ENCODE measurements around the gene LRRFIP1. TPM values are rescaled to one million over a fixed set of nuclear protein-coding genes. Genes with fewer than 3 reads are reported as not detected.

Gene LRRFIP1
- total and polyA plus RNA-seq, 7 donors, result 42.3 to 108 (median 91.9) TPM

DNA sequence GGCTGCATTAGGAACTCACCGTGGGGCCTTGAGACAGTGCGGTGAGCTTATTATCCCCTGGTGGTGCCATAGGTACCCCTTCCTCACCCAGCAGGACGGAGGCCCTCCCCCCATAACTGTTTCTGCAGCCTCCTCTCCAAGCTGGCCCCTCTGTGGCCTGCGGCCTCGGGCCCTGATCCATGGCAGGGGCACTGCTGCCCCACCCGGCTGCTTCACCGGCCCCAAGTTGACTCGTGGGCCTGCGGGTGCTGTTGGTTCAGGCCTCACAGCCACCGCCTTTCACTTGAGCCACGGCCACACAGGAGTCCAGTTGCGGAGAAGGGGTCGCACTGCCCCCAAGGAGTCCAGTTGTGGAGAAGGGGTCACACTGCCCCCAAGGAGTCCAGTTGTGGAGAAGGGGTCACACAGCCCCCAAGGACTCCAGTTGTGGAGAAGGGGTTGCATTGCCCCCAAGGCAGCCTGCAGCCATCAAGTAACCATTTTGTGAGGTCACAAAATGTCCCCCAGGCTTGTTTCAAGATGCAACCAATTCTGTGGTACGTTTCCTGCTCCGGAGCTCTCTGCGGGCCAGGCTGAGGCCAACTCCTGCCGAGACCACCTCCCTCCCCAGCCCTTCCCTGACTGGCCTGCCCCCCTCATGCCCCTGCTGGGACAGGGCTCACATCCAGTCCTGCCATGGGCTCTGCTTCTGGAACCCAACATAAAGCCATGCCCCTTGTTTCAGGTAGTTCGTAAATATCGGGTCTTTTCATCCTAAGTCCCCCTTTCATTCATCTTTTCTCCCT lies 4.6 kb downstream of the LRRFIP1 start:
- Histone ChIP-seq H3K36me3 (ENCODE audit: insufficient read depth in 1 of 2, low read depth in 1 of 2) (no peaks in the 10 kb centered on the region), H3K27me3 (ENCODE audit: insufficient read depth in 3 of 3, low read length in 2 of 3) (no peaks in the 10 kb centered on the region), H3K27ac (peak overlapping the region; percentile 94), H3K9me3 (no peaks in the 10 kb centered on the region), H3K4me1 (peaks cover 67% of the 10 kb centered on the region), H3K4me3 (no peak overlapping the region)
- intact Hi-C loops (cut with DNase I), result no loop called here
- 76 to 81% (median 80%) methylated on average over 19 of the region's 19 CpGs for WGBS, 3 donors
- TF ChIP-seq, protein P1, sequence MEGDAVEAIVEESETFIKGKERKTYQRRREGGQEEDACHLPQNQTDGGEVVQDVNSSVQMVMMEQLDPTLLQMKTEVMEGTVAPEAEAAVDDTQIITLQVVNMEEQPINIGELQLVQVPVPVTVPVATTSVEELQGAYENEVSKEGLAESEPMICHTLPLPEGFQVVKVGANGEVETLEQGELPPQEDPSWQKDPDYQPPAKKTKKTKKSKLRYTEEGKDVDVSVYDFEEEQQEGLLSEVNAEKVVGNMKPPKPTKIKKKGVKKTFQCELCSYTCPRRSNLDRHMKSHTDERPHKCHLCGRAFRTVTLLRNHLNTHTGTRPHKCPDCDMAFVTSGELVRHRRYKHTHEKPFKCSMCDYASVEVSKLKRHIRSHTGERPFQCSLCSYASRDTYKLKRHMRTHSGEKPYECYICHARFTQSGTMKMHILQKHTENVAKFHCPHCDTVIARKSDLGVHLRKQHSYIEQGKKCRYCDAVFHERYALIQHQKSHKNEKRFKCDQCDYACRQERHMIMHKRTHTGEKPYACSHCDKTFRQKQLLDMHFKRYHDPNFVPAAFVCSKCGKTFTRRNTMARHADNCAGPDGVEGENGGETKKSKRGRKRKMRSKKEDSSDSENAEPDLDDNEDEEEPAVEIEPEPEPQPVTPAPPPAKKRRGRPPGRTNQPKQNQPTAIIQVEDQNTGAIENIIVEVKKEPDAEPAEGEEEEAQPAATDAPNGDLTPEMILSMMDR (IDR thresholded peaks at IDR 0.05), result no peak
- no peak for DNase-seq
- no peak for ATAC-seq

DNA sequence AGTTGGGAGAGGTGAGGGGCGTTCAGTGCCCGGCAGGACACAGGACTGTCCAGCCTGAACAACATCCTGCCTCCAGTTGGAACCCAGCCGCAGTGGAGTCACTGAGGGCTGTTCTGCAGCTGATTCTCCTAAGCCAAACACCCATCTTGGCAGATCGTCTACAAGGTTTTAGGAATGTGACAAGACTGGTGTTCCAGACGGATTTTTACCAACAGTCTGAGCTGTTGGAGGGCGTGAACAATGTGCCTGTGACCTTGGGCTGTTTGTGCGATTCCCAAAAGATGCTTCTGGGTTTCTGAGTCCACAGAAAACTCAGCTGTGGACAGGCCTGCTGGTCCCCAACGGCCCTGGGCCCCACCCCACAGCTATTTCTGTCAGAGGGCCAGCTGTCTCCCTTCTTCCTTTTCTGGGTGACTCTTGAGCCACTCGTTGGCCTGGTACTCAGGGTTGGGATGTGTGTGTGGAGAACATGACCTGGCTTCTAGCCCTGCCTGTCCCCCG lies 5.7 kb downstream of the LRRFIP1 start:
- no peak for DNase-seq
- H3K4me3 ChIP-seq, result no peak overlapping the region
- intact Hi-C loops (cut with DNase I), result no loop called here
- peaks cover 77% of the 10 kb centered on the region for H3K4me1 ChIP-seq
- TF ChIP-seq, protein P1 (IDR thresholded peaks at IDR 0.05), result no peak
- 23 to 33% (median 30%) methylated on average over 10 of the region's 10 CpGs for WGBS, 3 donors
- no peaks in the 10 kb centered on the region for H3K27me3 ChIP-seq (ENCODE audit: insufficient read depth in 3 of 3, low read length in 2 of 3)
- peak in 3 of 4 donors; percentile 25 to 43 (median 39) for ATAC-seq
- no peaks in the 10 kb centered on the region for H3K9me3 ChIP-seq
- no peaks in the 10 kb centered on the region for H3K36me3 ChIP-seq (ENCODE audit: insufficient read depth in 1 of 2, low read depth in 1 of 2)
- H3K27ac ChIP-seq, result peak overlapping the region; percentile 94

DNA sequence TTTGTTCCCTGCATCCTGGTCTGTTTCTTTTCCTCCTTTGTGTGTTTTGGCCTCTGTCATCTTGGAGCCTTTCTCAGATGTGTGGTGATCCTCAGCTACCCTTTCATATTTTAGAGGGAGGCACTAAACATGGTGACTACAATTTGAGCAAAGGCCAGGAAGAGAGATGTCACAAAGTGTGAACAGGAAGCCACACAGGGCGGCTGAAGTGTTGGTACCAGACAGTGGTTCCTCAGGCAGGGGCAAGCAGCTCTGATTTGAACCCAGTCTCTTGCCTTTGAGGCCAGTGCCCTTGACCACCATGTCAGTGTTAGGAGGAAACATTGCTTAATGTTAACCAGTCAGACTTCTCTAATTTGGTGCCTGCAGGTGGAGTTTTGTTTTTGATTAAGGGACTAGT lies 9.2 kb downstream of the LRRFIP1 start:
- TF ChIP-seq, protein P1 (IDR thresholded peaks at IDR 0.05), result no peak
- ATAC-seq, result no peak
- H3K9me3 ChIP-seq, result no peaks in the 10 kb centered on the region
- intact Hi-C loops (cut with DNase I), result no loop called here
- WGBS, 3 donors, result 91 to 96% (median 93%) methylated on average over 1 of the region's 1 CpG
- peak overlapping the region; percentile 39 for H3K27ac ChIP-seq
- no peak overlapping the region for H3K4me3 ChIP-seq
- H3K4me1 ChIP-seq, result peaks cover 73% of the 10 kb centered on the region
- H3K36me3 ChIP-seq (ENCODE audit: insufficient read depth in 1 of 2, low read depth in 1 of 2), result no peaks in the 10 kb centered on the region
- DNase-seq, result no peak
- H3K27me3 ChIP-seq (ENCODE audit: insufficient read depth in 3 of 3, low read length in 2 of 3), result no peaks in the 10 kb centered on the region

DNA sequence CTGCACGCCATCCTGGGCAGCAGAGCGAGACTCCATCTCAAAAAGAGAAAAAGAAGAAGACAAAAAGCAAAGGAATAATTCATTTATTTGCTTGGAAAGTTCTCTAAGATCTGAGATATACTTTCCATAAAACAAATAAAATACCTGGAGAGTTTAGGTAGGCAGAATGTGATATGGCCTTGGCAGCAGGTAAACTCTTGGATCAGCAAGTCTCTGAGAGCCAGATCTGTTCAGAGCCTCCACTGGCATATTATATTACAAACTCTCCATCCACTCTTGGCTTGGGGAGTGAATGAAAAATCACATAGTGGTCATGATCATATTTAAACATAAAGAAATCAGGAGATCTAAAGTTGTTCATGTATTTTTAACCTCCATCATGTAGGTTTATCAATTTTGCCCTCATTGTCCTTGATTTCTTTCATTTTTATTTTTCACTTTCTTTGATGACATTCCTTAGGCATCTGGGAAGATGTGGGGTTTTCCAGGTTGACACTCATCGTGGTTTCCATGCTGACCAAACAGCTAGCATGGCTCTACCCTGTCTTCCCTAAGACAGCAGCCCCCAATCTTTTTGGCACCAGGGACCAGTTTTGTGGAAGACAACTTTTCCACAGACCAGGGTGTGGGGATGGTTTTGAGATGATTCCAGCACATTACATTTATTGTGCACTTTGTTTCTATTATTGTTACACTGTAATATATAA lies 10.2 kb downstream of the LRRFIP1 start:
- Histone ChIP-seq H3K27me3 (ENCODE audit: insufficient read depth in 3 of 3, low read length in 2 of 3) (no peaks in the 10 kb centered on the region), H3K4me1 (peaks cover 68% of the 10 kb centered on the region), H3K4me3 (no peak overlapping the region), H3K36me3 (ENCODE audit: insufficient read depth in 1 of 2, low read depth in 1 of 2) (no peaks in the 10 kb centered on the region), H3K27ac (peak overlapping the region; percentile 91), H3K9me3 (no peaks in the 10 kb centered on the region)
- ATAC-seq, result no peak
- intact Hi-C loops (cut with DNase I), result no loop called here
- no peak for DNase-seq
- TF ChIP-seq, protein P1 (IDR thresholded peaks at IDR 0.05), result no peak
- WGBS, 3 donors, result 56 to 66% (median 59%) methylated on average over 3 of the region's 3 CpGs

Data from psoas muscle (tissue), 8 donors.